Ramos (cell line): Measurements from ENCODE around the gene CEP43.

Experiments used
- in situ Hi-C: fragments of 300-500 bp; cut with MboI; formaldehyde crosslinking; loops from one replicate; pipeline ENCODE4 v1.14.3; 2022; ENCODE audit warnings: low sequenced_read_pairs; ENCODE audit not compliant: unreplicated experiment

The CEP43 gene

DNA sequence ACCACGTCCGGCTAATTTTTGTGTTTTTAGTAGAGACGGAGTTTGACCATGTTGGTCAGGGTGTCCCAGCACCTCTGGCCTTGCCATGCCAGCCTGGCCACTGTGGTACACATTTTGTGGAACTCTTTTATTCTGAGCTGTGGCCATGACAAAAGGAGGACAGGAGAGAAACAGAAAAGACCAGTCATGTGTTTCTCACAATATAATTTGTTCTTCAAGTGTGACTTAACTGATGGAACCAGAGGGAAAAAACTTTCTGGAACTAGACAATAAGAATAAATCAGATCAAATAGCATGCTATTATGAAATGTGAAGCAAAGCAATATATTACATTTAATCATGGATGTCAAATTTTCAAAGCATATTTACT, 38.6 kb upstream of the CEP43 start:
- in situ Hi-C loops = no loop called here

GRCh38 chr6:166966268-166966667, 32.9 kb upstream of the CEP43 start:
- in situ Hi-C loops = no loop called here

- in situ Hi-C loops = no loop called here
Measured at GRCh38 chr6:166969390-166970002, 29.7 kb upstream of the CEP43 start.

DNA sequence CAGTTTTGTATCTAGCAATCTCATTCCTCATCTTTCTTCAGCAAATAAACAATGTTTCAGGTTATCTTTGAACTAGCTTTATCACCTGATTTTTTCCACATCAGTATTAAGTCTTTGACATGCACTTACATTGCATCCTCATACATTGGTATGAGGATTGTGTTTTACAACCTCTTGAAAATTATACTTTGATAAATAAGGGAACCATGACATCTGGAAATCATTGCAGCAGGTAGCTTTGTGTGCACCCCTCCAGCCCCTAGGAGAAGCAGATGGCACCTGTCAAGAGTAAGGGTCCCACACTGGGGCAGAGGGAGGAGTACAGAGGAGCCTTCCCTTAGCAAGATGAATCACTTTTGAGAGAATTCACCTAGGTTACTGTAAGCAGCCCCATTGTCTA, 29.1 kb upstream of the CEP43 start:
- in situ Hi-C loops = no loop called here

- in situ Hi-C loops = no loop called here
Measured at GRCh38 chr6:166970776-166971175, 28.4 kb upstream of the CEP43 start.

GRCh38 chr6:166971271-166971670, 27.9 kb upstream of the CEP43 start:
- in situ Hi-C loops = no loop called here

DNA sequence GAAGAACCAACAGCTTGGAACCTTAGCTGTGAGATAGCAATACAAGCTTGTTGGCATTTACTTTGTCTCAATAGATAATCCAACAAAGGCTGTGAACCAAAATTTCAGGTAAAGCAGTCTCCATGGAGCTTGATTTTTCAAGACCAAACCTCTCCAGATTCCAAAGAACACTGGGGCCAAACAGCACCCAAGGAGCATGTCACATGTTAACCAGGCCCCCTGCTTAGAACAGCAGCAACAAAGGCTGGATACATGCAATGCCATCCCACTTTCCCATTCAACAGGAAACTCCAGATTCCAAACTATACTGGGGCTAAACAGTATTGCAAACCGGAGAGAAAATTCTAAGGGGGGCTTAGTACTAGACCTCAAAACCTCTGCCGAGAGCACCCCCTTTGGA, 27.1 kb upstream of the CEP43 start:
- in situ Hi-C loops = no loop called here

- in situ Hi-C loops = no loop called here
Measured at GRCh38 chr6:166976636-166977035, 22.6 kb upstream of the CEP43 start.

DNA sequence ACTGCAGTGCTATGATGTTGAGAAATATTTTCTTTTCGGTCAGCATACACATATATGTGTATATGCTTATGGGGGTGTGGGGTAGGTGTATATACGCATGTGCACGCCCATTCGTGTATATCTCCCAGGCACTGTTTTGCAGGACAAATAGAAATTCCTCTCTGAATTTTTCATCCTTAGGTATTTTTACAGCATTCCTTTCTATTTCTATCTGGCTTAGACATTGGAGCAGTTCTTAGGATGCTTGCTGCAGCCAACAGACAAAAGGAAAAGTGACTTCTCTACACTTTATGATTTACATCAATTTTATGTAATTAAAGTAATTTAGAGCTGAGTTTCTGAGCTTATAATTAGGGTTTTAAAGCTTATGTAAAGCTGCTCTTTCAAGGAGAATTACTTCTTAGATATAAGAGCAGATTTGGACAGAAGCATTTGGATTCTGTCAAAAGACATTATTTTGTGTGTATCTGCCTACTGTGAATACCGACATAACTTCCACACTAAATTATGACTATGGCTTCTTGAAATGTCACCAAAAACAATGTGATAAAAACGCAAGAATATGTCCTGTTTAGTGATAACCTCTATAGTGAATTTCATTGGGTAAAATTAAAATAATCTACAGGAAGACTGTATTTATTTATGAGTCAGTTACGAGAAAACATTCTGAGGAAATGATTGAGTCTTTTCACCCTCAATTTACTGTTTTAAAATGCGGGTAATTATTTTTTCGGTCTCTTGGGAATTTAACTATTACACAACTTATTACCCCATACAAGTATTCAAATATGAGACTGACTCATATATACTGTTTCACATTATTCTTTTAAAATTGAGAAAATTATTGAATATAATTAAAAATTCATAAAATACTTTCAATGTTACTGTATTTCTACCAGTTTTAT, 21.3 kb upstream of the CEP43 start:
- in situ Hi-C loops = no loop called here

DNA sequence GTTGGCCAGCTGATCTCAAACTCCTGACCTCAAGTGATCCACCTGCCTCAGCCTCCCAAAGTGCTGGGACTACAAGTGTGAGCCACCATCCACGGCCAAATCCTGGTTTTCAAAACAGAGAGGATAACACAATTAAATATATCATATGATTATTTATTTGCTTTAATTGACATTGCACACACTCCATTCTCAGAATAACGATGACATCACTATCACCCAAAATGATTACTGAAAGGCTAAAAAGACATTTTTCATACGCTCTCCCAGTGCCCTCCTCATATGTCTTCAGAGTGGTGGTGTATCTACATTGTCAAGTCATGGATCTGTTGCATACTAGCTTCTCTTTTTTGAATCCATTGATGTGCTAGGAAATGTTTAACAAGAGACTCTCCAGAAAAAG, 18.5 kb upstream of the CEP43 start:
- in situ Hi-C loops = no loop called here

DNA sequence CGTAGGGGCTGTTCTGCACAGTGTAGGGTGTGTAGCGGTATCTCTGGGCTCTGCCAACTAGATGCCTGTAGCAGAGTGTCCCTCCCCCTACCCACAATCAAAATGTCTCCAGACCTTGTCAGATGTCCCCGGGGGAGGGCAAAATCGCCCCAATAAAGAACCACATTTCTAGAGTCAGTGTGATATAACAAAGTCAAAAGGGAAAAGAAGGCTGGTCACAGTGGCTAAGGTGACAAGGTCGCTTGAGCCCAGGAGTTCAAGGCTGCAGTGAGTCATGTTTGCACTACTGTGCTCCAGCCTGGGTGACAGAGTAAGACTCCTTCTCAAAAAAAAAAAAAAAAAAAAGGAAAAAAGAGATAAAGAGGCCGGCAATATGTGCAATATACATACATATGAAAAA, 11.7 kb upstream of the CEP43 start:
- in situ Hi-C loops = loop anchor here (5.0 kb wide), 1 partner anchor 200 kb away; no protein-coding TSS in a partner anchor

- in situ Hi-C loops = loop anchor here (5.0 kb wide), 1 partner anchor 201 kb away; no protein-coding TSS in a partner anchor
Measured at GRCh38 chr6:166987930-166988329, 11.3 kb upstream of the CEP43 start.

DNA sequence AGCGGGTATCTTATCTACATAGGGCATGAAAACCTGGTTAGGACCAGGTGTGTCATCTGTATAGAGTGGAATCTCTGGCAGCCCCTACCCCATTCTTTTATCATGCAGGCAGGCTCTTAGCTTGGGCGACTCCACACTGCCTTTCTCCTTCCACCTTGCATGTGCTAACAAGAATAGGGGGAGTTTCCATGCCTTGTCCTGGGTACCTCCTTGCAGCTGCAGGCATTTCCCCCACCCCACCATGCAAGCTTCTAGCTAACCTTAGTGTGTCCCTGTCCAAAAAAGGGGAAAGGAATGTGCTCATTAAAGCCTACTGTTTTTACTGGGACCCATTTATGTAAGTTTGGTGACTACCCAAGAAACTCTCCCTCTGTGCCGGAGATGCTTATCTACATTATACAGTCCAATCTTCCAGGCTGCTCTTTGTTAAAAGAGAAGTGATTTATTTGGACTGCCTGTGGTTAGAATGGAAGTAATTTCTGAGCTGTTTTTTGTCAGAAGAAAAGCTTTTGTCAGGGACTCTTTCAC, 10.5 kb upstream of the CEP43 start:
- in situ Hi-C loops = loop anchor here (5.0 kb wide), 1 partner anchor 201 kb away; no protein-coding TSS in a partner anchor

GRCh38 chr6:166989427-166990032, 9.7 kb upstream of the CEP43 start:
- in situ Hi-C loops = loop anchor here (5.0 kb wide), 1 partner anchor 202 kb away; no protein-coding TSS in a partner anchor

DNA sequence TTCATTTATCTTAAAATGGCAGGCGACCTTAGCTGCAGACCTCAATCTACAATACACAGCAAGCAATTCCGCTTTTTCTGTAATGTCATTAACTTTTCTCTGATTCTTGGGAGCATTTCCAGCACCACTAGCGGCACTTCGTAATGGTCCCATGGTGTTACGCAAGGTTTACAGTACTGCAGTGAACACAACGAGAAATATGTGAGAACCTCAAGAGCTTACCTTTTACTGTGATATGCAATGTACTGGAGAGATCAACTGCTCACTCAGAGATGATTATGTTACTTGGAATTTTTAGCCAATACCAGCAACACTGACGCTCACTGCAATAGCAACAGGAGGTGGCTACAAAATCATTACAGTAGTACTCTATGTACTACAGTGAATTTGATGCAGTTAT, 2.8 kb upstream of the CEP43 start:
- in situ Hi-C loops = no loop called here

- in situ Hi-C loops = no loop called here
Measured at GRCh38 chr6:166997348-166997747, 1.8 kb upstream of the CEP43 start.

DNA sequence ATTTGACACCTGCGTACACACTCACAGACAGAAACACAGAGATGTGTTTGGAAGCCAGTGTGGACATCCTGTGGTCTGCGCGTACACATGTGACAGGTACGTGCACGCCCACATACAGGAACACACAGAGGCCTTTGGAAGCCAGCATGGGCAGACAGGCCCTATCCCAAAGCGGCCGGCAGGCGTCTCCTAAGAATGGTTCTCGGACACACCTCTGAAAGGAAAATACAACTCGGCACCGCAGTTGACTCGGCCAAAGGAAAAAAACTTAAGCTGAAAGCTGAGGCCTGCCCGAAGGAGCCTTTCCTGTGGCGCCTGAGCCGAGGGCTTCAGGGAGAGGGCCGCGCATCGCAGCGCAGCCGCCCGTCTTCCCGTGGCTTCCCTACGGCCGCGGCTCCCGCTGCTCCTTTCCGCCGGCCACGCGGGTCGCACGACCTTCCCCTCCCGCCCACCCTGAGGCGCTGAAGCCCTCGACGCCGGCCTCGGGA, 1.4 kb upstream of the CEP43 start:
- in situ Hi-C loops = no loop called here

GRCh38 chr6:166998256-166999144, 697 bp upstream of the CEP43 start:
- in situ Hi-C loops = no loop called here

DNA sequence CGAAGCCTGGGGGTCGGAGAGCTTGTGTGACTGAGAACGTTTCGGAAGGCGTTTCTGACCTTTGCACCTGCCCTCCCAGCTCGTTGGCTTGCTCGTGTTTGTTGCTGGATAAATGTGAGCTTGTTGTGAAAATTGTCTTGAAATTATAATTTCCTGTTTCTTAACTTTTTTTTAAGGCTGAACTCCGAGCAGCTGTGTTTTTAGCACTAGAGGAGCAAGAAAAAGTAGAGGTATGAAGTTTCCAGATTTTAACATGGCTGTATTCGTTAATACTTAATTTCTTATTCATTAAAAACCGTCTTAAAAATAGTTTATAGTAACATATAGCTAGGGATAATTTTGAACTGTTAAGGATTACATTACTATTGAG, 672 bp downstream of the CEP43 start:
- in situ Hi-C loops = loop anchor here (10.0 kb wide), 1 partner anchor 135 kb away; no protein-coding TSS in a partner anchor

- in situ Hi-C loops = loop anchor here (10.0 kb wide), 1 partner anchor 134 kb away; no protein-coding TSS in a partner anchor
Measured at GRCh38 chr6:167000759-167001158, 1.6 kb downstream of the CEP43 start.
